Neural progenitor cell (in vitro differentiated cells): ENCODE results near the gene RNU7-1.

Experiments
- CTCF ChIP-seq: fragments of 200-600 bp; sonication (generic); IDR thresholded peaks from 2 replicates; pipeline ENCODE4 v1.5.1; 2017; ENCODE audit warnings: antibody characterized with exemption, mild to moderate bottlenecking
- EZH2 ChIP-seq: fragments of 200-600 bp; sonication (generic); IDR thresholded peaks from 2 replicates; pipeline ENCODE4 v1.6.1; 2017; ENCODE audit warnings: antibody characterized with exemption, mild to moderate bottlenecking, moderate library complexity
- EZH2phosphoT487 ChIP-seq: fragments of 200-600 bp; sonication (generic); IDR thresholded peaks from 2 replicates; pipeline ENCODE4 v1.6.1; 2017; ENCODE audit warnings: antibody characterized with exemption

GRCh38 chr12:6925239-6925539, 18.4 kb upstream of the RNU7-1 start:
- TF ChIP-seq CTCF (no peak), EZH2 (no peak), EZH2phosphoT487 (no peak)
